Naive thymus-derived CD8-positive, alpha-beta T cell (primary cell): ENCODE results near the gene ZCCHC24. TPM values are rescaled to one million over a fixed set of nuclear protein-coding genes. Genes with fewer than 3 reads are reported as not detected.
A peak's percentile ranks its signal among the peaks of the same experiment; 100 is the strongest.

Experiments used
- ATAC-seq, 2 donors: fragments of 150-1000 bp; cut with Tn5 transposase in 1 of 2; sonication (Bioruptor Pico), chemical (Tn5 transposase) in 1 of 2; 1 replicate in 1 of 2; 2 replicates in 1 of 2; pipeline ENCODE4 v1.10.0; 2021; ENCODE audit warnings: mild to moderate bottlenecking in 2 of 2, moderate library complexity in 2 of 2
- POLR2A ChIA-PET: fragments of 350-600 bp; sonication (Branson Sonifier 250); formaldehyde crosslinking; loops from one replicate; lab custom pipeline; 2021; ENCODE audit warnings: antibody characterized with exemption; lab: Charles Lee
- DNase-seq, 10 donors: peaks; one replicate each; pipeline versions ENCODE4 v3.0.0 to v3.0.0-alpha.2; 2020 to 2022
- H3K27ac Mint-ChIP-seq, 10 donors: one replicate each; pipeline ENCODE4 v1.8.0; 2020 to 2022; ENCODE audit warnings: mild to moderate bottlenecking in 10 of 10, mixed read lengths in 10 of 10, moderate library complexity in 4 of 10, inconsistent platforms in 1 of 10
- H3K27me3 Mint-ChIP-seq, 5 donors: one replicate each; pipeline ENCODE4 v1.8.0; 2021 to 2022; ENCODE audit warnings: mixed read lengths in 5 of 5
- H3K36me3 Mint-ChIP-seq, 3 donors: one replicate each; pipeline ENCODE4 v1.8.0; 2020 to 2022; ENCODE audit warnings: mixed read lengths in 3 of 3, mild to moderate bottlenecking in 2 of 3, inconsistent platforms in 1 of 3
- H3K4me1 Mint-ChIP-seq, 4 donors: one replicate each; pipeline ENCODE4 v1.8.0; 2021 to 2022; ENCODE audit warnings: mixed read lengths in 4 of 4
- H3K4me3 Mint-ChIP-seq, 10 donors: one replicate each; pipeline ENCODE4 v1.8.0; 2020 to 2022; ENCODE audit warnings: mild to moderate bottlenecking in 10 of 10, mixed read lengths in 10 of 10, moderate library complexity in 6 of 10, inconsistent platforms in 1 of 10
- H3K9me3 Mint-ChIP-seq, 9 donors: one replicate each; pipeline ENCODE4 v1.8.0; 2020 to 2022; ENCODE audit warnings: mixed read lengths in 9 of 9, mild to moderate bottlenecking in 3 of 9, inconsistent platforms in 1 of 9, moderate library complexity in 1 of 9
- polyA plus RNA-seq, 3 donors: library from polyadenylated mRNA; unstranded; fragments of 300-500 nt; fragmentation: Illumina TruSeq; gene quantifications; one replicate each; pipeline ENCODE4 v1.2.3, GENCODE V29; 2021
- total RNA-seq, 8 experiments: library from RNA in 2 of 8; stranded (reverse) in 2 of 8; gene quantifications; one replicate each; pipeline ENCODE4 v1.2.3 and lab custom pipeline; 2021 to 2026

The ZCCHC24 gene
- total and polyA plus RNA-seq, 5 experiments from 2014 or later: 0.12 to 1.7 (median 0.65) TPM

GRCh38 chr10:79358811-79359210, 86.6 kb downstream of the ZCCHC24 start:
- no peak for ATAC-seq
- no peak overlapping the region for H3K27ac Mint-ChIP-seq

GRCh38 chr10:79357180-79357579, 88.2 kb downstream of the ZCCHC24 start:
- no peak for DNase-seq
- no peak for ATAC-seq
- peaks cover 0 to 48% (median 42%) of the 10 kb centered on the region in 3 donors for H3K36me3 Mint-ChIP-seq
- H3K27ac Mint-ChIP-seq: no peak overlapping the region
- H3K4me3 Mint-ChIP-seq: no peak overlapping the region
- POLR2A ChIA-PET: interaction anchor here (2.3 kb wide), 1 partner anchor 9 kb away, joined by 10 read pairs; the partner anchor contains the start of gene PPIF
- H3K27me3 Mint-ChIP-seq: no peaks in the 10 kb centered on the region
- H3K4me1 Mint-ChIP-seq: peaks cover 10 to 34% (median 18%) of the 10 kb centered on the region in 4 donors
- peaks cover 0 to 2% (median 0%) of the 10 kb centered on the region in 9 donors for H3K9me3 Mint-ChIP-seq

More at GRCh38 chr10:79358811-79359210, 86.6 kb downstream of the ZCCHC24 start:
- Mint-ChIP-seq H3K4me1 (peaks cover 10 to 27% (median 14%) of the 10 kb centered on the region in 4 donors), H3K27me3 (no peaks in the 10 kb centered on the region), H3K4me3 (no peak overlapping the region), H3K36me3 (peaks cover 0 to 33% (median 27%) of the 10 kb centered on the region in 3 donors), H3K9me3 (peaks cover 0 to 3% (median 0%) of the 10 kb centered on the region in 9 donors)
- DNase-seq: no peak
- POLR2A ChIA-PET: interaction anchor here (2.3 kb wide), 1 partner anchor 11 kb away, joined by 10 read pairs; the partner anchor contains the start of gene PPIF

- DNase-seq: no peak
- no peak for ATAC-seq
- peaks cover 0 to 52% (median 50%) of the 10 kb centered on the region in 3 donors for H3K36me3 Mint-ChIP-seq
Measured at GRCh38 chr10:79356104-79356503, 89.3 kb downstream of the ZCCHC24 start.

GRCh38 chr10:79355420-79356017, 89.9 kb downstream of the ZCCHC24 start:
- no peak for ATAC-seq
- H3K27ac Mint-ChIP-seq: no peak overlapping the region

More at GRCh38 chr10:79356104-79356503, 89.3 kb downstream of the ZCCHC24 start:
- peaks cover 0 to 26% (median 11%) of the 10 kb centered on the region in 4 donors for H3K4me1 Mint-ChIP-seq
- H3K27me3 Mint-ChIP-seq: no peaks in the 10 kb centered on the region
- peak overlapping the region in 1 of 10 donors; percentile 40 for H3K27ac Mint-ChIP-seq
- peak overlapping the region in 1 of 10 donors; percentile 2 for H3K4me3 Mint-ChIP-seq
- POLR2A ChIA-PET: no interaction called here
- H3K9me3 Mint-ChIP-seq: peaks cover 0 to 2% (median 0%) of the 10 kb centered on the region in 9 donors

GRCh38 chr10:79354615-79355014, 90.8 kb downstream of the ZCCHC24 start:
- POLR2A ChIA-PET: no interaction called here
- no peaks in the 10 kb centered on the region for H3K27me3 Mint-ChIP-seq
- H3K27ac Mint-ChIP-seq: no peak overlapping the region
- DNase-seq (no peak), ATAC-seq (no peak)
- H3K4me3 Mint-ChIP-seq: no peak overlapping the region
- H3K36me3 Mint-ChIP-seq: peaks cover 0 to 62% (median 57%) of the 10 kb centered on the region in 3 donors
- peaks cover 4 to 25% (median 15%) of the 10 kb centered on the region in 4 donors for H3K4me1 Mint-ChIP-seq
- H3K9me3 Mint-ChIP-seq: no peaks in the 10 kb centered on the region

More at GRCh38 chr10:79355420-79356017, 89.9 kb downstream of the ZCCHC24 start:
- Mint-ChIP-seq H3K4me1 (peaks cover 0 to 25% (median 11%) of the 10 kb centered on the region in 4 donors), H3K4me3 (no peak overlapping the region), H3K9me3 (peaks cover 0 to 1% (median 0%) of the 10 kb centered on the region in 9 donors), H3K27me3 (no peaks in the 10 kb centered on the region), H3K36me3 (peaks cover 0 to 53% (median 52%) of the 10 kb centered on the region in 3 donors)
- DNase-seq: no peak
- POLR2A ChIA-PET: no interaction called here

GRCh38 chr10:79354141-79354540, 91.3 kb downstream of the ZCCHC24 start:
- POLR2A ChIA-PET: no interaction called here
- H3K9me3 Mint-ChIP-seq: no peaks in the 10 kb centered on the region
- DNase-seq: no peak
- H3K27ac Mint-ChIP-seq: peak overlapping the region in 1 of 10 donors; percentile 22
- ATAC-seq: no peak
- peaks cover 8 to 30% (median 17%) of the 10 kb centered on the region in 4 donors for H3K4me1 Mint-ChIP-seq
- no peak overlapping the region for H3K4me3 Mint-ChIP-seq
- H3K36me3 Mint-ChIP-seq: peaks cover 0 to 65% (median 59%) of the 10 kb centered on the region in 3 donors
- no peaks in the 10 kb centered on the region for H3K27me3 Mint-ChIP-seq

- DNase-seq (no peak), ATAC-seq (no peak)
- POLR2A ChIA-PET: no interaction called here
- peaks cover 0 to 65% (median 56%) of the 10 kb centered on the region in 3 donors for H3K36me3 Mint-ChIP-seq
- no peaks in the 10 kb centered on the region for H3K9me3 Mint-ChIP-seq
- peak overlapping the region in 1 of 10 donors; percentile 10 for H3K27ac Mint-ChIP-seq
- peaks cover 13 to 34% (median 20%) of the 10 kb centered on the region in 4 donors for H3K4me1 Mint-ChIP-seq
- no peaks in the 10 kb centered on the region for H3K27me3 Mint-ChIP-seq
- no peak overlapping the region for H3K4me3 Mint-ChIP-seq
Measured at GRCh38 chr10:79353726-79354125, 91.7 kb downstream of the ZCCHC24 start.

GRCh38 chr10:79353000-79353406, 92.4 kb downstream of the ZCCHC24 start:
- POLR2A ChIA-PET: no interaction called here

GRCh38 chr10:79352035-79352877, 93.2 kb downstream of the ZCCHC24 start:
- H3K4me3 Mint-ChIP-seq: no peak overlapping the region
- ATAC-seq: no peak
- POLR2A ChIA-PET: no interaction called here
- peak overlapping the region in 2 of 10 donors; percentile 34 to 41 for H3K27ac Mint-ChIP-seq
- no peaks in the 10 kb centered on the region for H3K27me3 Mint-ChIP-seq
- no peak for DNase-seq
- H3K9me3 Mint-ChIP-seq: no peaks in the 10 kb centered on the region
- H3K36me3 Mint-ChIP-seq: peaks cover 0 to 65% (median 54%) of the 10 kb centered on the region in 3 donors
- peaks cover 15 to 41% (median 29%) of the 10 kb centered on the region in 4 donors for H3K4me1 Mint-ChIP-seq

More at GRCh38 chr10:79353000-79353406, 92.4 kb downstream of the ZCCHC24 start:
- no peak for ATAC-seq
- no peaks in the 10 kb centered on the region for H3K9me3 Mint-ChIP-seq
- no peaks in the 10 kb centered on the region for H3K27me3 Mint-ChIP-seq
- H3K27ac Mint-ChIP-seq: no peak overlapping the region
- no peak overlapping the region for H3K4me3 Mint-ChIP-seq
- peaks cover 0 to 65% (median 56%) of the 10 kb centered on the region in 3 donors for H3K36me3 Mint-ChIP-seq
- peaks cover 15 to 41% (median 27%) of the 10 kb centered on the region in 4 donors for H3K4me1 Mint-ChIP-seq
- DNase-seq: no peak

GRCh38 chr10:79351332-79351731, 94.1 kb downstream of the ZCCHC24 start:
- Mint-ChIP-seq H3K36me3 (peaks cover 0 to 60% (median 48%) of the 10 kb centered on the region in 3 donors), H3K27ac (no peak overlapping the region), H3K27me3 (no peaks in the 10 kb centered on the region), H3K4me3 (no peak overlapping the region), H3K4me1 (peaks cover 15 to 46% (median 29%) of the 10 kb centered on the region in 4 donors), H3K9me3 (no peaks in the 10 kb centered on the region)
- DNase-seq (no peak), ATAC-seq (no peak)
- POLR2A ChIA-PET: interaction anchor here (0.6 kb wide), 1 partner anchor 59 kb away, joined by 3 read pairs; no protein-coding TSS in a partner anchor

GRCh38 chr10:79350407-79351154, 94.8 kb downstream of the ZCCHC24 start:
- Mint-ChIP-seq H3K4me3 (no peak overlapping the region), H3K4me1 (peaks cover 13 to 38% (median 30%) of the 10 kb centered on the region in 4 donors), H3K27me3 (no peaks in the 10 kb centered on the region), H3K36me3 (peaks cover 0 to 56% (median 41%) of the 10 kb centered on the region in 3 donors), H3K27ac (peak overlapping the region in 2 of 10 donors; percentile 65 to 73), H3K9me3 (no peaks in the 10 kb centered on the region)
- DNase-seq (no peak), ATAC-seq (no peak)
- POLR2A ChIA-PET: interaction anchor here (0.6 to 1.1 kb wide), 2 partner anchors 27 to 58 kb away, joined by 3 read pairs; no protein-coding TSS in a partner anchor
